ENCODE data around the gene CDK18. TPM values are rescaled to one million over a fixed set of nuclear protein-coding genes. Genes with fewer than 3 reads are reported as not detected.

CDK18 gene
- total RNA-seq, 1 donor from 2014 or later: 17.8 TPM

GRCh38 chr1:205541161-205541886 lies 36.9 kb downstream of the CDK18 start:
- no peaks in the 10 kb centered on the region for H3K79me2 ChIP-seq (ENCODE audit: insufficient read depth, low read length)
- TF ChIP-seq EZH2 (IDR thresholded peaks at IDR 0.05; ENCODE audit: insufficient read depth, low read length): no peak
- TF ChIP-seq CTCF (IDR thresholded peaks at IDR 0.05; ENCODE audit: insufficient read depth, low read depth, low read length): no peak
- peaks cover 17% of the 10 kb centered on the region for H3K4me1 ChIP-seq (ENCODE audit: insufficient read depth, low read length)
- no peaks in the 10 kb centered on the region for H3K9me3 Mint-ChIP-seq (ENCODE audit: unreplicated experiment)
- no peaks in the 10 kb centered on the region for H3K4me1 Mint-ChIP-seq (ENCODE audit: low read depth, unreplicated experiment)
- peaks cover 3% of the 10 kb centered on the region for H3K9me3 ChIP-seq (ENCODE audit: insufficient read depth, low read depth, low read length)
- H3K27me3 Mint-ChIP-seq (ENCODE audit: low read depth, unreplicated experiment): peaks cover 47% of the 10 kb centered on the region
- H3K4me2 ChIP-seq (ENCODE audit: low read length): no peak overlapping the region
- H3K27me3 ChIP-seq (ENCODE audit: insufficient read depth, low read length): peaks cover 5% of the 10 kb centered on the region
- H3K27ac ChIP-seq (ENCODE audit: low read depth, low read length): no peak overlapping the region
- H3K27ac Mint-ChIP-seq (ENCODE audit: unreplicated experiment): no peak overlapping the region
- DNase-seq (ENCODE audit: low read depth): no peak
- no peak overlapping the region for H3K4me3 ChIP-seq (ENCODE audit: insufficient read depth, low read depth, low read length)
- H4K20me1 ChIP-seq (ENCODE audit: insufficient read depth, low read length): no peaks in the 10 kb centered on the region
- no peaks in the 10 kb centered on the region for H3K36me3 ChIP-seq (ENCODE audit: insufficient read depth, low read length)
- FAIRE-seq: no peak
- H3K4me3 Mint-ChIP-seq (ENCODE audit: unreplicated experiment): no peak overlapping the region
- H2AFZ ChIP-seq (ENCODE audit: low read depth, low read length): no peak overlapping the region
- H3K9ac ChIP-seq (ENCODE audit: low read length): no peak overlapping the region
- no peaks in the 10 kb centered on the region for H3K36me3 Mint-ChIP-seq (ENCODE audit: low read depth, unreplicated experiment)

- no peak overlapping the region for H3K4me3 Mint-ChIP-seq (ENCODE audit: unreplicated experiment)
- H3K36me3 Mint-ChIP-seq (ENCODE audit: low read depth, unreplicated experiment): no peaks in the 10 kb centered on the region
- Histone ChIP-seq H3K9ac (ENCODE audit: low read length) (no peak overlapping the region), H3K4me1 (ENCODE audit: insufficient read depth, low read length) (peaks cover 13% of the 10 kb centered on the region), H3K79me2 (ENCODE audit: insufficient read depth, low read length) (no peaks in the 10 kb centered on the region), H3K9me3 (ENCODE audit: insufficient read depth, low read depth, low read length) (peaks cover 3% of the 10 kb centered on the region), H3K4me3 (ENCODE audit: insufficient read depth, low read depth, low read length) (no peak overlapping the region), H3K4me2 (ENCODE audit: low read length) (no peak overlapping the region), H3K27ac (ENCODE audit: low read depth, low read length) (no peak overlapping the region), H2AFZ (ENCODE audit: low read depth, low read length) (no peak overlapping the region), H3K36me3 (ENCODE audit: insufficient read depth, low read length) (no peaks in the 10 kb centered on the region), H3K27me3 (ENCODE audit: insufficient read depth, low read length) (peaks cover 2% of the 10 kb centered on the region), H4K20me1 (ENCODE audit: insufficient read depth, low read length) (no peaks in the 10 kb centered on the region)
- TF ChIP-seq EZH2 (IDR thresholded peaks at IDR 0.05; ENCODE audit: insufficient read depth, low read length) (no peak), CTCF (IDR thresholded peaks at IDR 0.05; ENCODE audit: insufficient read depth, low read depth, low read length) (no peak)
- H3K27ac Mint-ChIP-seq (ENCODE audit: unreplicated experiment): no peak overlapping the region
- no peaks in the 10 kb centered on the region for H3K9me3 Mint-ChIP-seq (ENCODE audit: unreplicated experiment)
- peaks cover 46% of the 10 kb centered on the region for H3K27me3 Mint-ChIP-seq (ENCODE audit: low read depth, unreplicated experiment)
- DNase-seq (ENCODE audit: low read depth): no peak
- H3K4me1 Mint-ChIP-seq (ENCODE audit: low read depth, unreplicated experiment): no peaks in the 10 kb centered on the region
- no peak for FAIRE-seq
Measured at GRCh38 chr1:205542367-205542766, 37.9 kb downstream of the CDK18 start.

Measured in astrocyte (in vitro differentiated cells and primary cell).